Activated CD4-positive, alpha-beta T cell treated with anti-CD3 and anti-CD28 coated beads, Interleukin-2, amount 50 U/mL, for 24 hours (primary cell): ENCODE results near the gene C5AR2.
"Not testable (repeated sequence)": the region's sequence is repeated elsewhere in the genome, so short reads cannot be mapped to it uniquely, and the experiment has no call there.

Source experiments
- DNase-seq, 2 donors: peaks; one replicate each; pipeline ENCODE4 v3.0.0-alpha.2; 2020; ENCODE audit warnings: low read depth in 1 of 2, low spot score in 1 of 2

C5AR2 gene

GRCh38 chr19:47323409-47323808 is 8.6 kb upstream of the C5AR2 start:
- no peak for DNase-seq

- DNase-seq, result no peak
Measured at GRCh38 chr19:47323872-47324271, 8.1 kb upstream of the C5AR2 start.

- no peak for DNase-seq
Measured at GRCh38 chr19:47324502-47324901, 7.5 kb upstream of the C5AR2 start.

GRCh38 chr19:47330466-47330869 is 1.5 kb upstream of the C5AR2 start:
- no peak for DNase-seq

DNA sequence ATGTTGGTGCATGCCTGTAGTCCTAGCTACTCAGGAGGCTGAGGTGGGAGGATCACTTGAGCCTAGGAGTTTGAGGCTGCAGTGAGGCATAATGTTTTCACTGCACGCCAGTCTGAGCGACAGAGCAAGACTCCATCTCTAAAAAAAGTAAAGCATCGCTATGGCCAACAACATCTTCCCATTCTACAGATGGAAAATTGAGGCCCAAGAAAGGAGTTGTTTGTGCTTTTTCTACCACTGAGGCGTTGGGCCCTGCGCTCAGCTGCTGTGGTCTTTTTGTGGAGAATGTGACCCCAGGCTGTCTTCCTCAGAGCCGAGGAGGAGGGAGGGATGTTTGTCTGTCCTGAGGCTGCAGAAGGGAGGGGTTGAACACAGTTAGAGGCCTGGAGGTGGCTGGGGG is 485 bp upstream of the C5AR2 start:
- no peak for DNase-seq

DNA sequence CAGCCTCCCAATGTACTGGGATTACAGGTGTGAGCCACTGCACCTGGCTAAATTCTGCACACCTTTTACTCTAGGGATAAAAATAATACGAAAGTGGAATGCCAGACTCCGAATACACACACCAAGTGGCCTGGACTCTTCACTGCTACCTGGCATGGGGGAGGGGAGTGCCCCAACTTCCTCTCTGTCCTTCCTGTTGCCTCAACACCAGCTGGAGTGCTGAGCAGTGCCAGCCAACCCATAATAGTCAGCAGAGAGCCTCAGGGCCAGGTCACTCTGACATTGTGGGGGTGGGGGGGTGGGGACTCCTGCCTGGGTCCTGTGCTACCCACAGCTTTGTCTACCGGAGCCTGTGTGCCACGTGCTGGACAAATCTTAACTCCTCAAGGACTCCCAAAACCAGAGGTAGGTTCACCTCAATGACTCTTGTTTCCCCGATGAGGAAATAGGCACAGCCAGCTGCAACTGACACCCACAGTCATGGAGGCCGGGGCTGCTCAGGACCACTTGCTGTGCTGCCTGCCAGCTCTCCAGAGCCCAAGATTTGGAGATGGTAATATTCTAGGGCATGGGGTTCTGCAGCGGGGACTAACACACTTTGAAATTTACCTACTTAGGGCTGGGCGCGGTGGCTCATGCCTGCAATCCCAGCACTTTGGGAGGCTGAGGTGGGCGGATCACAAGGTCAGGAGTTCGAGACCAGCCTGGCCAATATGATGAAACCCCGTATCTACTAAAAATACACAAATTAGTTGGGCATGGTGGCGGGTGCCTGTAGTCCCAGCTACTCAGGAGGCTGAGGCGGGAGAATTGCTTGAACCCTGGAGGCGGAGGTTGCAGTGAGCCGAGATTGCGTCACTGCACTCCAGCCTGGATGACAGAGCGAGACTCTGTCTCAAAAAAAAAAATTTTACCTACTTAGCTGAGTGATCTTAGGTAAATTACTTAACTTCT is 5.1 kb downstream of the C5AR2 start:
- DNase-seq, result not testable (repeated sequence)

DNA sequence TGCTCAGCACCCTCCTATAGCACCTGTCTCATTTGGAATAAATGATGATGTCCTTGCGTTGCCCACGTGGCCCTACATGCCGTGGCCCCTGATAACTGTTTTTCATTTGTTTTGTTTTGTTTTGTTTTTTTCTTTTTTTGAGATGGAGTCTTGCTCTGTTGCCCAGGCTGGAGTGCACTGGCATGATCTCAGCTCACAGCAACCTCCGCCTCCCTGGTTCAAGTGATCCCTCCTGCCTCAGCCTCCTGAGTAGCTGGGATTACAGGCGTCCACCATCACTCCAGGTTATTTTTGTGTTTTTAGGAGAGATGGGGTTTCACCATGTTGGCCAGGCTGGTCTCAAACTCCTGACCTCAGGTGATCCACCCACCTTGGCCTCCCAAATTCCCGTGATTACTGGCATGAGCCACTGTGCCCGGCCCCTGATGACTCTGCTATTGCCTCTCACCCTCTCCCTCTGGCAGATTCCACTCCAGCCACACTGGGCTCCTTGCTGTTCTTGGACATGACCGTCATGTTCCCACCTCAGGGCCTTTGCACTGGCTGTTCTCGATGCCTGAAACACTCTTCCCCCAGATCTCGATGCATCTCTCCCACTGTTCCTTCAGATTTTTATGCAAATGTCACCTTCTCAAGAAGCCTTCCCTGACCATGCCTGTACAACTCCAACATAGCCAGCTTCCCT is 7.4 kb downstream of the C5AR2 start:
- no peak for DNase-seq

DNA sequence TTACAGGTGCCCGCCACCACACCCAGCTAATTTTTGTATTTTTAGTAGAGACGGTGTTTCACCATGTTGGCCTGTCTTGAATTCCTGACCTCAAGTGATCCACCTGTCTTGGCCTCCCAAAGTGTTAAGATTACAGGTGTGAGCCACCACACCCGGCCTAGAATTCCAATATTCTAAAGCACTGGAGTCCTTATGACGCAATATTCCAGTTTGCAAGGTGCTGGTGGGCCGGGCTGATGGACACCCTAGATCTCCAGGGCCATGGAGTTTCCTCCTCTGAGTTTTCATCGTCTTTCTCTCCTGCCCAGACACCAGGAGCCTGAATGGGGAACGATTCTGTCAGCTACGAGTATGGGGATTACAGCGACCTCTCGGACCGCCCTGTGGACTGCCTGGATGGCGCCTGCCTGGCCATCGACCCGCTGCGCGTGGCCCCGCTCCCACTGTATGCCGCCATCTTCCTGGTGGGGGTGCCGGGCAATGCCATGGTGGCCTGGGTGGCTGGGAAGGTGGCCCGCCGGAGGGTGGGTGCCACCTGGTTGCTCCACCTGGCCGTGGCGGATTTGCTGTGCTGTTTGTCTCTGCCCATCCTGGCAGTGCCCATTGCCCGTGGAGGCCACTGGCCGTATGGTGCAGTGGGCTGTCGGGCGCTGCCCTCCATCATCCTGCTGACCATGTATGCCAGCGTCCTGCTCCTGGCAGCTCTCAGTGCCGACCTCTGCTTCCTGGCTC is 8.7 kb downstream of the C5AR2 start:
- no peak for DNase-seq

DNA sequence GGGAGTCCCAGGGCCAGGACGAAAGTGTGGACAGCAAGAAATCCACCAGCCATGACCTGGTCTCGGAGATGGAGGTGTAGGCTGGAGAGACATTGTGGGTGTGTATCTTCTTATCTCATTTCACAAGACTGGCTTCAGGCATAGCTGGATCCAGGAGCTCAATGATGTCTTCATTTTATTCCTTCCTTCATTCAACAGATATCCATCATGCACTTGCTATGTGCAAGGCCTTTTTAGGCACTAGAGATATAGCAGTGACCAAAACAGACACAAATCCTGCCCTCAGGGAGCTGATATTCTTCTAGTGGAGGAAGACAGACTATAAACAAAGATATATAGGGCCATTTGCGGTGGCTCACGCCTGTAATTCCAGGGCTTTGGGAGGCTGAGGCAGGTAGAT is 9.8 kb downstream of the C5AR2 start:
- no peak for DNase-seq

- no peak for DNase-seq
Measured at GRCh38 chr19:47343194-47343802, 11.3 kb downstream of the C5AR2 start.

GRCh38 chr19:47344425-47344824 is 12.4 kb downstream of the C5AR2 start:
- no peak for DNase-seq

- not testable (repeated sequence) for DNase-seq
Measured at GRCh38 chr19:47346024-47346423, 14.0 kb downstream of the C5AR2 start.

- DNase-seq, result peak; percentile 98
Measured at GRCh38 chr19:47348819-47349795, 17.1 kb downstream of the C5AR2 start, which contains the start of gene DHX34. Gene DHX34 (plus strand): TSS chr19:47349315. CDS start chr19:47353031, 3,716 bp downstream.

DNA sequence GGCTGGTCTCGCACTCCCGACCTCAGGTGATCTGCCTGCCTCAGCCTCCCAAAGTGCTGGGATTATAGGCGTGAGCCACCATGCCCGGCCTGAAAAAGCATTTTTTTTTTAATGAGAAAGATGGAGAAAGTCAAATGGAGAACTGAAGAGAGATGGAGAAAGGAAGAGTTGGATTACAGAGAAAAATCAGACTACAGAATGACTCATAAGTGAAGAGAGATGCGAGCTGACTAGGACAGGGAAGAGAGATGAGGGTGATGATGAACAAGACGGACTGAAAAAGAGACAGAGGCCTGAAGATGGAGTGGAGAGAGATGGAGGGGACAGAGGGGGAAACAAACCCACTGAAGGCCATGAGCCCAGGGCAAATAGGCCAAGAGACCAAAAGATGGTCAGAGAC is 18.7 kb downstream of the C5AR2 start:
- DNase-seq, result no peak

DNA sequence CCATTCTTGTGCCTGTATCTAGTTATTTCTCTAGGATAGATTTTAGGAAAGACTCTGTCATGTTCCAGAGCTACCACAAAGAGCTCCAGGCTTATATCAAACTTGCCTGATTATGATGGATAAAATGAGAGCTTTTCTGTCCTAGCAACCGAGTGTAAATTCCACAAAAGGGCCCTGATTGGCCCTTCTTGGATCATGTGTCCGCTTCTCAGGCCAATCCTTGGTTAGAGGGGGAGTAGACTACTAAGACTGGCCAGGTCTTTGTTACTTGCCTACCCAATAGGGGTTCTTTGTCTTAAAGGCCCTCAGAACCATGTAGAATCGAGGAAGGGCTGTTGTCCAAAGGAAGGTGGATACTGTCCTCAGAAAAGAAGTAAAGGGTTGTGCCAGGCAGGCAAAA is 19.6 kb downstream of the C5AR2 start:
- DNase-seq, result no peak

DNA sequence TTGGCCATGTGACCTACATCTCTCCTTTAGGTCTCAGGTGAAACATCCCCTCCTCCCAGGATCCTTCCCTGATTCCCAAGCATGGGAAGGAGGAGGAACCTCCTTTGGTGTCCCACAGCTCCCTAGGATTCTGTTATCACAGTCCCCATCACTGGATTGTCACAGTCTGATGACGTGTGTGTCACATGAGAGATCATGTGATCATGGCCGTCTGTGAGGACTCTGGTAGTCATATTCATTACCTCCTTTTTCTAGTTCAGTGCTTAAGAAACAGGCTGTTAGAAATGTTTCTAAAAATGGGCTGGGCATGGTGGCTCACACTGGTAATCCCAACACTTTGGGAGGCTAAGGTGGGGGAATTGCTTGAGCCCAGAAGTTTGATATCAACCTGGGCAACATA is 20.1 kb downstream of the C5AR2 start:
- DNase-seq, result no peak

- no peak for DNase-seq
Measured at GRCh38 chr19:47353307-47353712, 21.3 kb downstream of the C5AR2 start.

- DNase-seq, result no peak
Measured at GRCh38 chr19:47356900-47357299, 24.9 kb downstream of the C5AR2 start.

DNA sequence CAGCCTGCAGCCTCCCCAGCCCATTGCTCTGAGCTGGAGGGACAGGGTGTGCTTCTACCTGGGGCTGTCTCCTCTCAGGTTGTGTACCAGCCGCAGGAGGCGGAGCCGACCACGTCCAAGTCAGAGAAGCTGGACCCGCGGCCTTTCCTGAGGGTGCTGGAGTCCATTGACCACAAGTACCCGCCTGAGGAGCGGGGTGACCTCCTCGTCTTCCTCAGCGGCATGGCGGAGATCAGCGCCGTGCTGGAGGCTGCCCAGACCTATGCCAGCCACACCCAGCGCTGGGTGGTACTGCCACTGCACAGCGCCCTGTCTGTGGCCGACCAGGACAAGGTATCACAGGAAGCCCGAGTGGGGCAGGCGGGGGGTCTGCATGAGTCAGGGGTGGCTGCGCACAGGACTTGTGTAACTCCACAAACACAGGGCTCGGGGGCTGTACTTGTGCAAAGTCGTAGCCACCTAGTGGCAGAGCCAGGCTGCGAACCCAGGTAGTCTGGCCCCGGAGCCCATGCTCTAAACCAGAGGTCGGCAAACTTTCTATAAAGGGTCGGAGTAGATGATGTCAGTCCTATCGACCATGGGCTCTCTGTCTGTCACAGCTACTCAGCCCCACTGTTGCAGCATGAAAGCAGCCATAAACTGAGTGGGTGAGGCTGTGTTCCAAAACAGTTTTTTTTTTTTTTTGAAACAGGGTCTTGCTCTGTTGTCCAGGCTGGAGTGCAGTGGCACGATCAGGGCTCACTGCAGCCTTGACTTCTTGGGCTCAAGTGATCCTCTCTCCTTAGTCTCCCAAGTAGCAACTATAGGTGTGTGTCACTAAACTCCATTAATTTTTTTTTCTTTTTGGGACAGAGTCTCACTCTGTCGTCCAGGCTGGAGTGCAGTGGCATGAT is 26.1 kb downstream of the C5AR2 start:
- DNase-seq, result no peak
